ENCODE results near the gene FGF12. TPM values are rescaled to one million over a fixed set of nuclear protein-coding genes. Genes with fewer than 3 reads are reported as not detected.

The FGF12 gene
- total RNA-seq, 1 experiment from 2014 or later, result 0.07 TPM

- H3K9me2 ChIP-seq (ENCODE audit: insufficient read depth), result no peaks in the 10 kb centered on the region
- no peak for ATAC-seq
- ChIA-PET RAD21 (ENCODE audit: low non-redundant PET in 1 of 2, low total read pairs in 2 of 2, uncharacterized antibody in 2 of 2, unreplicated experiment in 2 of 2) (no interaction called here), CTCF (no interaction called here), POLR2A (no interaction called here)
- H3K79me2 ChIP-seq (ENCODE audit: insufficient read depth, low read length), result no peaks in the 10 kb centered on the region
- no peak overlapping the region for H3K9ac ChIP-seq (ENCODE audit: low read length)
- no peak overlapping the region for H2AFZ ChIP-seq (ENCODE audit: low read depth, low read length, poor library complexity, severe bottlenecking)
- H3K27me3 ChIP-seq (ENCODE audit: insufficient read depth, low read length), result peaks cover 22% of the 10 kb centered on the region
- no peak overlapping the region for H3K4me3 ChIP-seq (replicated peaks in 1 of 2; ENCODE audit: low read depth in 1 of 2, low read length in 2 of 2)
- no peak overlapping the region for H3K4me2 ChIP-seq (ENCODE audit: low read length)
- no peak for DNase-seq (ENCODE audit: low read depth, low spot score)
- no peaks in the 10 kb centered on the region for H3K36me3 ChIP-seq (ENCODE audit: control insufficient read depth in 1 of 2, insufficient read depth in 2 of 2, low read length in 2 of 2)
- no peaks in the 10 kb centered on the region; the same call in 1 of the 2 replicates for H4K20me1 ChIP-seq (ENCODE audit: insufficient read depth)
- intact Hi-C loops (cut with micrococcal nuclease), result no loop called here
- no peak for TF ChIP-seq SRF (IDR thresholded peaks at IDR 0.05; ENCODE audit: low read depth)
- TF ChIP-seq ZNF274 (IDR thresholded peaks at IDR 0.05; ENCODE audit: low read depth, low read length), result no peak
- TF ChIP-seq JUND (IDR thresholded peaks at IDR 0.05), result no peak
- no peak for TF ChIP-seq EZH2 (IDR thresholded peaks at IDR 0.05)
- no peak for TF ChIP-seq ELF1 (IDR thresholded peaks at IDR 0.05; ENCODE audit: borderline replicate concordance, low read depth)
- no peak for TF ChIP-seq SP1 (IDR thresholded peaks at IDR 0.05; ENCODE audit: low read depth)
- TF ChIP-seq ZFX (IDR thresholded peaks at IDR 0.05), result no peak
- no peak for TF ChIP-seq EGR1 (IDR thresholded peaks at IDR 0.05; ENCODE audit: low read depth)
- TF ChIP-seq POLR2A (IDR thresholded peaks at IDR 0.05; ENCODE audit: borderline replicate concordance, extremely low read depth, insufficient read depth, insufficient read length), result no peak
- TF ChIP-seq ZBTB33 (IDR thresholded peaks at IDR 0.05; ENCODE audit: extremely low read depth, insufficient replicate concordance, low read length), result no peak
- TF ChIP-seq REST (IDR thresholded peaks at IDR 0.05; ENCODE audit: low read depth), result no peak
- TF ChIP-seq TCF7L2 (IDR thresholded peaks at IDR 0.05; ENCODE audit: borderline replicate concordance, extremely low read depth, insufficient read depth, insufficient read length), result no peak
- TF ChIP-seq CEBPB (IDR thresholded peaks at IDR 0.05; ENCODE audit: low read depth), result no peak
- no peak for TF ChIP-seq RAD21 (IDR thresholded peaks at IDR 0.05; ENCODE audit: low read depth)
- no peak for TF ChIP-seq SIN3A (IDR thresholded peaks at IDR 0.05; ENCODE audit: low read depth)
- no peak for TF ChIP-seq CTCF (IDR thresholded peaks at IDR 0.05 in 2 of 3, conservative IDR thresholded peaks at IDR 0.05 in 1 of 3; ENCODE audit: borderline replicate concordance in 1 of 3, insufficient read depth in 1 of 3, low read depth in 2 of 3, low read length in 2 of 3)
- TF ChIP-seq MAX (IDR thresholded peaks at IDR 0.05), result no peak
- TF ChIP-seq YY1 (IDR thresholded peaks at IDR 0.05; ENCODE audit: extremely low read depth, insufficient replicate concordance, low read depth, low read length), result no peak
- no peaks in the 10 kb centered on the region for H3K9me3 ChIP-seq (ENCODE audit: control insufficient read depth in 1 of 2, insufficient read depth in 1 of 2, low read depth in 1 of 2, low read length in 2 of 2)
- no peak overlapping the region for H3K27ac ChIP-seq (ENCODE audit: low read depth, low read length)
- no peaks in the 10 kb centered on the region for H3K4me1 ChIP-seq (ENCODE audit: control insufficient read depth in 1 of 2, insufficient read depth in 2 of 2, low read length in 2 of 2)
- BruUV-seq (replicated peaks), result no TSS peak
These were observed 23.8 kb upstream of the FGF12 start for GRCh38 chr3:192751148-192751547.
